GM19351 (cell line): ENCODE data around the gene PTPRJ.
"Not testable (repeated sequence)": the region's sequence is repeated elsewhere in the genome, so short reads cannot be mapped to it uniquely, and the experiment has no call there.

ENCODE experiments used
- ATAC-seq: cut with Tn5 transposase; IDR thresholded peaks from one replicate; pipeline ENCODE4 v1.9.1; 2021; ENCODE audit warnings: mild to moderate bottlenecking, moderate library complexity; ENCODE audit not compliant: unreplicated experiment

Gene PTPRJ

GRCh38 chr11:47980088-47980906 is at the start of gene PTPRJ:
PTPRJ (plus strand) TSS chr11:47980559; CDS start chr11:47980913, 354 bp downstream.
- peak; percentile 55 for ATAC-seq

- no peak for ATAC-seq
Measured at GRCh38 chr11:47932544-47932943, 47.8 kb upstream of the PTPRJ start.

- not testable (repeated sequence) for ATAC-seq
Measured at GRCh38 chr11:47933797-47934196, 46.6 kb upstream of the PTPRJ start.

GRCh38 chr11:47938791-47939560 is 41.4 kb upstream of the PTPRJ start:
- ATAC-seq: no peak

- ATAC-seq: no peak
Measured at GRCh38 chr11:47940904-47941649, 39.3 kb upstream of the PTPRJ start.

GRCh38 chr11:47941907-47942558 is 38.3 kb upstream of the PTPRJ start:
- peak; percentile 61 for ATAC-seq

GRCh38 chr11:47943721-47944586 is 36.4 kb upstream of the PTPRJ start:
- no peak for ATAC-seq

- no peak for ATAC-seq
Measured at GRCh38 chr11:47944632-47945031, 35.7 kb upstream of the PTPRJ start.

- ATAC-seq: no peak
Measured at GRCh38 chr11:47946682-47947559, 33.4 kb upstream of the PTPRJ start.

- no peak for ATAC-seq
Measured at GRCh38 chr11:47948137-47948536, 32.2 kb upstream of the PTPRJ start.

- not testable (repeated sequence) for ATAC-seq
Measured at GRCh38 chr11:47949001-47949675, 31.2 kb upstream of the PTPRJ start.

GRCh38 chr11:47950396-47950795 is 30.0 kb upstream of the PTPRJ start:
- ATAC-seq: peak; percentile 79

- ATAC-seq: not testable (repeated sequence)
Measured at GRCh38 chr11:47951504-47951903, 28.9 kb upstream of the PTPRJ start.

GRCh38 chr11:47955061-47955755 is 25.2 kb upstream of the PTPRJ start:
- no peak for ATAC-seq

- ATAC-seq: no peak
Measured at GRCh38 chr11:47960015-47960414, 20.3 kb upstream of the PTPRJ start.

GRCh38 chr11:47961383-47961782 is 19.0 kb upstream of the PTPRJ start:
- ATAC-seq: no peak

GRCh38 chr11:47964546-47964945 is 15.8 kb upstream of the PTPRJ start:
- no peak for ATAC-seq
